GM23248 (cell line): Measurements from ENCODE around the gene NCF4. TPM values are rescaled to one million over a fixed set of nuclear protein-coding genes. Genes with fewer than 3 reads are reported as not detected.

Experiments used
- DNase-seq: peaks from one replicate; pipeline ENCODE4 v3.0.0-alpha.2; 2015
- H2AFZ ChIP-seq: fragments of 200-600 bp; sonication (generic); 2 replicates; pipeline ENCODE4 v1.6.1; 2016; ENCODE audit warnings: antibody characterized with exemption
- H3F3A ChIP-seq: fragments of 200-600 bp; sonication (generic); 2 replicates; pipeline ENCODE4 v1.6.1; 2016; ENCODE audit warnings: mild to moderate bottlenecking, antibody characterized with exemption, mixed run types; ENCODE audit not compliant: insufficient read depth
- H3K27ac ChIP-seq: fragments of 200-600 bp; sonication (generic); 2 replicates; pipeline ENCODE4 v1.5.1; 2016; ENCODE audit warnings: mild to moderate bottlenecking
- H3K27me3 ChIP-seq: fragments of 200-600 bp; sonication (generic); replicated peaks from 2 replicates; pipeline ENCODE4 v1.6.1; 2016; ENCODE audit warnings: mild to moderate bottlenecking; ENCODE audit not compliant: insufficient read depth
- H3K36me3 ChIP-seq: fragments of 200-600 bp; sonication (generic); 2 replicates; pipeline ENCODE4 v1.6.1; 2016; ENCODE audit warnings: low read depth, mild to moderate bottlenecking
- H3K4me1 ChIP-seq: fragments of 200-600 bp; sonication (generic); 2 replicates; pipeline ENCODE4 v1.6.1; 2016; ENCODE audit warnings: mild to moderate bottlenecking; ENCODE audit not compliant: insufficient read depth
- H3K4me2 ChIP-seq: fragments of 200-600 bp; sonication (generic); one replicate; pipeline ENCODE4 v1.6.1; 2016; ENCODE audit warnings: mild to moderate bottlenecking; ENCODE audit not compliant: unreplicated experiment
- H3K4me3 ChIP-seq: fragments of 200-600 bp; sonication (generic); 2 replicates; pipeline ENCODE4 v1.5.1; 2016; ENCODE audit warnings: mild to moderate bottlenecking
- H3K79me2 ChIP-seq: fragments of 200-600 bp; sonication (generic); 2 replicates; pipeline ENCODE4 v1.6.1; 2016; ENCODE audit warnings: mild to moderate bottlenecking; ENCODE audit not compliant: insufficient read depth
- H3K9ac ChIP-seq: fragments of 200-600 bp; sonication (generic); 2 replicates; pipeline ENCODE4 v1.6.1; 2016; ENCODE audit warnings: mild to moderate bottlenecking
- H3K9me2 ChIP-seq: fragments of 200-600 bp; sonication (generic); 2 replicates; pipeline ENCODE4 v1.6.1; 2016; ENCODE audit warnings: mixed run types, mild to moderate bottlenecking, moderate library complexity; ENCODE audit not compliant: insufficient read depth
- H3K9me3 ChIP-seq: fragments of 200-600 bp; sonication (generic); one replicate; pipeline ENCODE4 v1.6.1; 2017; ENCODE audit warnings: low read depth
- H4K20me1 ChIP-seq: fragments of 200-600 bp; sonication (generic); 2 replicates; pipeline ENCODE4 v1.6.0; 2016; ENCODE audit not compliant: insufficient read depth
- EZH2 ChIP-seq: fragments of 200-600 bp; sonication (generic); IDR thresholded peaks from 2 replicates; pipeline ENCODE4 v1.6.1; 2018; ENCODE audit warnings: antibody characterized with exemption, mild to moderate bottlenecking; ENCODE audit not compliant: insufficient read depth, poor library complexity, severe bottlenecking
- EZH2phosphoT487 ChIP-seq: fragments of 200-600 bp; sonication (generic); IDR thresholded peaks from 2 replicates; pipeline ENCODE4 v1.6.1; 2018; ENCODE audit warnings: antibody characterized with exemption, moderate library complexity, mild to moderate bottlenecking, low read depth; ENCODE audit not compliant: insufficient read depth
- WGBS, 2 experiments: methylation state at CpG; one replicate each; pipeline ENCODE4 v1.1.6; 2015 to 2017; ENCODE audit warnings: low lambda C conversion rate in 2 of 2, low coverage in 1 of 2; ENCODE audit errors: missing lambda C conversion rate in 2 of 2; 5-methylcytosine and 5-hydroxymethylcytosine counted together
- in situ Hi-C: fragments of 300-500 bp; cut with MboI; formaldehyde crosslinking; loops from 2 replicates; pipeline ENCODE4 v1.15.0; 2020
- polyA plus RNA-seq: library from polyadenylated mRNA; unstranded; fragments of >200 nt; fragmentation: Nextera tagmentation; extraction: Ambion mirVana; gene quantifications from 2 replicates; pipeline ENCODE4 v1.2.1, GENCODE V29; 2016
- total RNA-seq: library from RNA; depleted of rRNA; stranded (reverse); fragments of >200 nt; shearing (Covaris generic); gene quantifications from 2 replicates; pipeline ENCODE4 v1.2.3, GENCODE V29; 2014

Gene NCF4
- total and polyA plus RNA-seq, 2 experiments from 2014 or later, result not detected

- H3K4me1 ChIP-seq, result no peaks in the 10 kb centered on the region
- H3K9me3 ChIP-seq, result no peaks in the 10 kb centered on the region
- no peak overlapping the region for H3K27ac ChIP-seq
- peaks cover 57% of the 10 kb centered on the region for H3K27me3 ChIP-seq
- no peaks in the 10 kb centered on the region for H3K36me3 ChIP-seq
- no peaks in the 10 kb centered on the region for H4K20me1 ChIP-seq
- H3K4me3 ChIP-seq, result no peak overlapping the region
- H3K4me2 ChIP-seq, result no peak overlapping the region
- in situ Hi-C loops, result no loop called here
- H3K9me2 ChIP-seq, result no peaks in the 10 kb centered on the region
- WGBS, 2 experiments, result 49 to 57% methylated on average over 13 of the region's 13 CpGs
- no peaks in the 10 kb centered on the region for H3F3A ChIP-seq
- TF ChIP-seq EZH2, result no peak
- TF ChIP-seq EZH2phosphoT487, result no peak
- H3K79me2 ChIP-seq, result no peaks in the 10 kb centered on the region
- no peak for DNase-seq
- no peak overlapping the region for H2AFZ ChIP-seq
- H3K9ac ChIP-seq, result no peak overlapping the region
Measured at GRCh38 chr22:36901411-36902142, 40.8 kb downstream of the NCF4 start.

DNA sequence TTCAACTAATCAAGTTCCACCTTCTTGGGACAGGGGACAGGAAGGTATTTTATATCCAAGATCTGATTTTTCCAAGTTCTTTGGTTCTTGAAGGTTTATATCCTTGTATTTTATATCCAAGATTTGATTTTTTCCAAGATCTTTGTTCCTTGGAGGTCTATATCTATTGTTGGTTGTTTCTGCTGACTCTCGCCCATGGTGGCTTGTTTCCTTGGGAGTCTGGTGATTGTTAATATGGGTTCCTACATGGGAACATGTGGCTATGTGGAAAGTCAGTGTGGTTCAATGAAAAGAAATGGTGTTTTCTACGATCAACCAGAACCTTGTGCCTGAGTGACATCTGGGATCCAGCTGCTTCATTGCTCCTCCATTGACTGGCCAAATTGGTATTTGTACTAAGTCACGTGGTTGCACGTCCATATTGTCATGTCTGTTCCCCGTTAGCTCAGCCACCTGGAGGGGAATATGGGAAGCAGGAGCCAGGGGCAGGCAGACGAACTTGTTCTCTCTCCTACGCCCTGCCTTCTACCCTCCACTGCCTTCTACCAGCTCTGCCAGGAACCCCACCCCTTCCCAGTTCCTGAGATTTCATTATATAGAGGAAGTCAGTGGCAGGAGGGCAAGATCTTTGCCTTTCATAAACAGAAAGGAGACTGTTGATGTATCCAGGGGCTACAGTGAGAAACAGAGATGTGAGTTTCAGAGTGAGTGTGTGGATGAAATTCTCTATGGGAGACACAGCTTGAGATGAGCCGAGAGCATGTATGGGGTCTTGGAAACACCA is 41.5 kb downstream of the NCF4 start:
- in situ Hi-C loops, result no loop called here

DNA sequence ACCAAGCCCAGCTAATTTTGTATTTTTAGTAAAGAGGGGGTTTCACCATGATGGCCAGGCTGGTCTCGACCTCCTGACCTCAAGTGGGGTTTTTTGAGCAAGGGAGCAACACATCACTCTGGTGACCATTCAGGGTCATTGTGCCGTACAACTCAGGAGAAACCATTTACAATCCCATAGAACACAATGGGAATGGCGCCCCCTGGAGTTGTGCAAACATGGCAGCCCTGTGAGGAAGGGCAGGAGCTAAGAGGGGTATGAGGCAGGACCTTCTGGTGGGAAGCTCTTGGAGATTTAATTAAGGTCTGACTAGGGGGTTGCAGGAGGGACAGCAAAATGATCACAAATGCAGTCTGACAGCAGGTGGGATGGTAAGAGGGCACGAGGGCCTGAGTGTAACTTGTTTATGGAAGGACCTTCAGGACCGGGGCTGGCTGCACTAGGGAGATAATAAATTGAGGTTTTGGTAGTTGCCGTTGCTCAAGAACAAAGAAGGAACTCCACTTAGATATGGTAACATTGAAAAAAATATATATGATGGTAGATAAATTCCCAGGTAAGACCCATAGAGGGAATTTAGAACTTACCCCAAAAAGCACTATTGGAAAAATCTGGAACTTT is 43.6 kb downstream of the NCF4 start:
- Histone ChIP-seq H3K4me2 (no peak overlapping the region), H3K4me1 (no peaks in the 10 kb centered on the region), H3K9me2 (no peaks in the 10 kb centered on the region), H3F3A (no peaks in the 10 kb centered on the region), H3K9me3 (no peaks in the 10 kb centered on the region), H3K36me3 (no peaks in the 10 kb centered on the region), H2AFZ (no peak overlapping the region), H3K27me3 (peaks cover 53% of the 10 kb centered on the region; the same call in 1 of the 2 replicates), H3K9ac (no peak overlapping the region), H3K79me2 (no peaks in the 10 kb centered on the region), H3K4me3 (no peak overlapping the region), H3K27ac (no peak overlapping the region), H4K20me1 (no peaks in the 10 kb centered on the region)
- in situ Hi-C loops, result no loop called here
- 36 to 39% methylated on average over 6 of the region's 6 CpGs for WGBS, 2 experiments
- TF ChIP-seq EZH2phosphoT487, result no peak
- TF ChIP-seq EZH2, result no peak
- DNase-seq, result no peak

More for the DNA sequence above, 41.5 kb downstream of the NCF4 start:
- no peak overlapping the region for H3K4me3 ChIP-seq
- H3K9me3 ChIP-seq, result no peaks in the 10 kb centered on the region
- no peak overlapping the region for H3K9ac ChIP-seq
- H3K4me1 ChIP-seq, result no peaks in the 10 kb centered on the region
- no peaks in the 10 kb centered on the region for H3K79me2 ChIP-seq
- no peak overlapping the region for H3K27ac ChIP-seq
- DNase-seq, result no peak
- no peaks in the 10 kb centered on the region for H3K36me3 ChIP-seq
- H3F3A ChIP-seq, result no peaks in the 10 kb centered on the region
- WGBS, 2 experiments, result 12 to 14% methylated on average over 8 of the region's 8 CpGs
- no peak overlapping the region for H3K4me2 ChIP-seq
- no peaks in the 10 kb centered on the region for H4K20me1 ChIP-seq
- TF ChIP-seq EZH2phosphoT487, result no peak
- no peak for TF ChIP-seq EZH2
- peaks cover 58% of the 10 kb centered on the region for H3K27me3 ChIP-seq
- no peaks in the 10 kb centered on the region for H3K9me2 ChIP-seq
- H2AFZ ChIP-seq, result no peak overlapping the region

DNA sequence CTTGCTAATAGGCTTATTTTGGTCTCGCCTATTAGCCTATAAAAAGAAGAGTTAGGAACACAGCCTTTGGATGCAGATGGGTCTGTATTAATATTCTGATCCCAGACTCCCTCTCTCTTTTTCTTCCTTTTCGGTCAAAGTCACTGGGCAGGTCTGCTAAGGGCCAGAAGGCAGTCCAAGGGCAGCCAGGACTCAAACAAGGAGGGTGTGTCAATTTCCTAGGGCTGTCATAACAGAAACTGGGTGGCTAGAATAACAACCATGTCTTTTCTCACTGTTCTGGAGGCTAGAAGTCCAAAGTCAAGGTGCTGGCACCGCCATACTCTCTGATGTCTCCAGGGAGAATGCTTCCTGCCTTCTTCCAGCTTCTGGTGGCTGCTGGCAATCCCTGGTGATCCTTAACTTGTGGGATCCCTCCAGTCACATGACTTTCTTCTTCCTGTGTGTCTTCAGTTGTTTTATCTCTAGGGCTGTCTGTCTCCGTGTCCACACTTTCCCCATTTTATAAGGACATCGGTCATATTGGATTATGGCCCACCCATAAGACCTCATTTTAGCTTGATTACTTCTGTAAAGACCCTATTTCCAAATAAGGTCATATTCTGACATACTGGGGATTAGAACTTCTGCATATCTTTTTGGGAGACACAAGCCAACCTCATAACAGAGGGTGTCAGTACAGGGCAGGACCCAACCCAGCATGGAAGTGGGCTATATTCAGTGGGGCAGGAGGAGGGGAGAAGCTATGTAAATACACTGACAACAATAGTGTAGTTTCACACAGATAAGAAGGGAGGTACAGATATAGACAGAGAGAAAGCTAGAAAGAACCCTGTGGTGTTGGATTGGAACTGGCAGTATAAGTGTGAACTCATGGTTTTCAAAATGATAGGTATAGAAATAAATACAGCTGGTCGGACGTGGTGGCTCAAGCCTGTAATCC is 46.7 kb downstream of the NCF4 start:
- peaks cover 56% of the 10 kb centered on the region for H3K27me3 ChIP-seq
- 31 to 45% methylated on average over 7 of the region's 7 CpGs for WGBS, 2 experiments
- peaks cover 6% of the 10 kb centered on the region for H3K4me1 ChIP-seq
- H3K9me2 ChIP-seq, result no peaks in the 10 kb centered on the region
- H4K20me1 ChIP-seq, result no peaks in the 10 kb centered on the region
- no peak overlapping the region for H3K27ac ChIP-seq
- H2AFZ ChIP-seq, result no peak overlapping the region
- in situ Hi-C loops, result no loop called here
- H3K36me3 ChIP-seq, result no peaks in the 10 kb centered on the region
- H3K9me3 ChIP-seq, result no peaks in the 10 kb centered on the region
- H3K79me2 ChIP-seq, result no peaks in the 10 kb centered on the region
- no peaks in the 10 kb centered on the region for H3F3A ChIP-seq
- TF ChIP-seq EZH2, result no peak
- TF ChIP-seq EZH2phosphoT487, result no peak
- H3K4me3 ChIP-seq, result no peak overlapping the region
- H3K4me2 ChIP-seq, result no peak overlapping the region
- DNase-seq, result no peak
- no peak overlapping the region for H3K9ac ChIP-seq
